Mesenteric fat pad (tissue), 1 donor: ENCODE results near the gene XPA. TPM values are rescaled to one million over a fixed set of nuclear protein-coding genes. Genes with fewer than 3 reads are reported as not detected.

Experiments used
- DNase-seq: peaks from one replicate; pipeline ENCODE4 v3.0.0-alpha.2; 2020; ENCODE audit warnings: low spot score
- total RNA-seq: library from RNA; stranded (reverse); fragmentation: NEBNext Ultra II Directional; extraction: Animal tissue kit (Norgen Biotek cat#: 25700); gene quantifications from one replicate; pipeline ENCODE4 v1.2.1, GENCODE V29; 2021
- donor health status: DM: yes; HTN: yes; CAD: no.

The XPA gene
- total RNA-seq, 1 donor from 2014 or later, result 16.7 TPM

- no peak for DNase-seq
Measured at GRCh38 chr9:97659771-97660170, 37.4 kb downstream of the XPA start.

- DNase-seq, result no peak
Measured at GRCh38 chr9:97658707-97659106, 38.4 kb downstream of the XPA start.

GRCh38 chr9:97651646-97652045 is 45.5 kb downstream of the XPA start:
- no peak for DNase-seq

DNA sequence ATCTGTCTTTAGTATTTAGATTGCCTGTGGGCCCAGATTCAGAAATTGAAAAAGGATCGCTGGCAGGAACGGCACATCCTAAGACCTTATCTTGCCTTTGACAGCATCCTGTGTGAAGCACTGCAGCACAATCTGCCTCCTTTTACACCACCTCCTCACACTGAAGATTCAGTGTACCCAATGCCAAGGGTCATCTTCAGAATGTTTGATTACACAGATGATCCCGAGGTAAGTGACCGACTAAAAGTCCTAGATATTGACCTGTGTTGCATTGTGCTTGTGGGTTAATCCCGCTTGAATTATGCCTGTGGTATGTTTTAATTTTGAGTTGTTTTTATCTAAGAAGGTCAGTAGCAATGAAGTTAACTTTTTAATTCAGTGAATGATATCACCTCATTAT is 49.1 kb downstream of the XPA start:
- no peak for DNase-seq

- no peak for DNase-seq
Measured at GRCh38 chr9:97645720-97646119, 51.4 kb downstream of the XPA start.

- no peak for DNase-seq
Measured at GRCh38 chr9:97640325-97640724, 56.8 kb downstream of the XPA start.

DNA sequence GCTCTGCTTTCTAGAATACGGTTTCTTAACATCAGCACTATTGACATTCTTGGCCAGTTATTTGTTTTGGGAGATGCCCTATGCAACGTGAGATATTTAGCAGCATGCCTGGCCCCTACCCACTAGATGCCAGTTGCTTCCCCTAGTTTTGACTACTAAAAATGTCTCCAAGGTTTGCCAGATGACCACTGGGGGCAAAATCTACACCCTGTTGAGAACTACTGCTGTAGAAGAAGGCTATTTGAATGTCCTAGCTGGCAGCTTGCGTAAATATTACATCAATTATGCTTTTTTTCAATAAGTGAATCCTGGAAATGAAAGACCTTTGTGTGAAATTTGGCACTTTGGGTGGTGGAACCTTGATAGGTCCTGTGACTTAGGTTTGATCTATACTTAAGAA is 58.5 kb downstream of the XPA start:
- DNase-seq, result no peak

- no peak for DNase-seq
Measured at GRCh38 chr9:97636903-97637302, 60.2 kb downstream of the XPA start.

- DNase-seq, result no peak
Measured at GRCh38 chr9:97635026-97635425, 62.1 kb downstream of the XPA start.

GRCh38 chr9:97633859-97634490 is 63.2 kb downstream of the XPA start:
- no peak for DNase-seq

GRCh38 chr9:97632985-97633858 is 63.9 kb downstream of the XPA start, which contains the start of the genes NCBP1 and TSTD2:
TSS of gene NCBP1 (plus strand) at chr9:97633821. CDS start at chr9:97633882, 61 bp downstream.
TSS of gene TSTD2 (minus strand) at chr9:97633368. CDS start at chr9:97627562, 5,806 bp downstream.
- DNase-seq, result peak; percentile 98

- DNase-seq, result no peak
Measured at GRCh38 chr9:97632248-97632984, 64.7 kb downstream of the XPA start.

GRCh38 chr9:97630591-97630990 is 66.5 kb downstream of the XPA start:
- no peak for DNase-seq

- DNase-seq, result no peak
Measured at GRCh38 chr9:97629156-97629555, 68.0 kb downstream of the XPA start.

- no peak for DNase-seq
Measured at GRCh38 chr9:97628668-97629067, 68.5 kb downstream of the XPA start.

GRCh38 chr9:97627624-97628023 is 69.5 kb downstream of the XPA start:
- no peak for DNase-seq

GRCh38 chr9:97625620-97626019 is 71.5 kb downstream of the XPA start:
- no peak for DNase-seq

Other genes starting within 250 kb of the XPA start
- gene TMOD1, start 195.7 kb downstream of the XPA start, total RNA-seq, result 5.8 TPM
- 19.8 TPM for gene TSTD2, start 64.0 kb downstream of the XPA start, total RNA-seq
- 21.3 TPM for gene NCBP1, start 63.5 kb downstream of the XPA start, total RNA-seq
- gene FOXE1, start 155.9 kb upstream of the XPA start, total RNA-seq, result not detected
- gene TRMO, start 225.2 kb upstream of the XPA start, total RNA-seq, result 9.2 TPM
- gene HEMGN, start 240.8 kb upstream of the XPA start, total RNA-seq, result not detected